Activated CD4-positive, alpha-beta T cell treated with anti-CD3 and anti-CD28 coated beads for 36 hours (primary cell): ENCODE measurements around the gene PDGFD. TPM values are rescaled to one million over a fixed set of nuclear protein-coding genes. Genes with fewer than 3 reads are reported as not detected.
"Not testable (repeated sequence)": the region's sequence is repeated elsewhere in the genome, so short reads cannot be mapped to it uniquely, and the experiment has no call there.

Source experiments
- ATAC-seq: fragments of 200-7000 bp; cut with Tn5 transposase; one replicate; pipeline ENCODE4 v1.10.0; 2021; ENCODE audit warnings: mild to moderate bottlenecking, moderate library complexity
- CTCF ChIA-PET: fragments of 350-600 bp; sonication (Branson Sonifier 250); formaldehyde crosslinking; loops from one replicate; lab custom pipeline; 2021; ENCODE audit warnings: antibody characterized with exemption; lab: Charles Lee
- POLR2A ChIA-PET: fragments of 350-600 bp; sonication (Branson Sonifier 250); formaldehyde crosslinking; loops from one replicate; lab custom pipeline; 2021; ENCODE audit warnings: antibody characterized with exemption, inconsistent platforms; lab: Charles Lee
- DNase-seq: peaks from one replicate; pipeline ENCODE4 v3.0.0-alpha.2; 2020
- H3K27ac Mint-ChIP-seq: one replicate; pipeline ENCODE4 v1.8.0; 2021; ENCODE audit warnings: mixed read lengths
- H3K27me3 Mint-ChIP-seq: one replicate; pipeline ENCODE4 v1.8.0; 2021; ENCODE audit warnings: mixed read lengths
- H3K36me3 Mint-ChIP-seq: one replicate; pipeline ENCODE4 v1.8.0; 2021; ENCODE audit warnings: low read depth, mixed read lengths
- H3K4me1 Mint-ChIP-seq: one replicate; pipeline ENCODE4 v1.8.0; 2021; ENCODE audit warnings: mixed read lengths
- H3K4me3 Mint-ChIP-seq: one replicate; pipeline ENCODE4 v1.8.0; 2021; ENCODE audit warnings: mild to moderate bottlenecking, moderate library complexity, mixed read lengths
- H3K9me3 Mint-ChIP-seq: one replicate; pipeline ENCODE4 v1.8.0; 2021; ENCODE audit warnings: low read depth, mixed read lengths
- intact Hi-C, 2 experiments: fragments of 100-400 bp; cut with DNase I in 1 of 2; cut with micrococcal nuclease in 1 of 2; formaldehyde crosslinking; loops; one replicate each; pipeline versions ENCODE4 v1.14.2 to v1.15.1; 2022 to 2024; cut with DNase I, micrococcal nuclease
- total RNA-seq, 2 experiments: library from RNA; stranded (reverse); gene quantifications; one replicate each; pipeline ENCODE4 v1.2.3, GENCODE V29; 2021

PDGFD gene
- total RNA-seq, 2 experiments from 2014 or later: not detected

DNA sequence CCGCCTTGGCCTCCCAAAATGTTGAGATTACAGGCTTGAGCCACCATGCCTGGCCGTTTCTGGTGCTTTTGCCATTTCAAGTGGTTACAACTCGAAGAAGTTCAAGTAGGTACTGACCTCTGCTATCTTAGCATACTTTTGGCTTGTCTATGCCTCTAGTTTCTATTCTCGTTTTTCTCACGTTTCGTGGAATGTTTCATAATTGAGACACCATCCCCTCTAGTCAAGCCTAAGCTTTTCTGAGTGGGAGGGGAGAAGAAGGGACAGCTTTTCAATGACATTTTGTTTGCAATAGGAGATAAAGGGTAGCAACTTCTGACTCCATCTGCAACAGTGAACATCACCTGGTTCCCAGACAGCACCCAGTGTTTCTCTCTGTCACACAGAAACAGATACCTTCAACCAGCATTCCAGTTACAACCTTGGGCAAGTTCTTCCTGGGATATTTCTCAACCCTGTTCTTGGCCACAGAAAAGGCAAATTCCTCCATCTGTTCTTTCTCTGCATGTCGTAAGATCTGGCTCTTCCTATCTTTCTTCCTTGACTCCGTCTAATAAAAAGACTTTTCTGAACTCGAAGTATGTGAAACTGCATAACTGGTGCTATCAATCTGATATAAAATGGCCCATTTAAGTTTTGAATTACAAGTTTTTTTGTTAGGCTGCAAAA lies 102.0 kb downstream of the PDGFD start:
- intact Hi-C loops: no loop called here
- no peaks in the 10 kb centered on the region for H3K4me1 Mint-ChIP-seq
- CTCF ChIA-PET: no interaction called here
- H3K4me3 Mint-ChIP-seq: no peak overlapping the region
- DNase-seq: no peak
- H3K27ac Mint-ChIP-seq: no peak overlapping the region
- H3K27me3 Mint-ChIP-seq: peaks cover 3% of the 10 kb centered on the region
- H3K9me3 Mint-ChIP-seq: no peaks in the 10 kb centered on the region
- no peaks in the 10 kb centered on the region for H3K36me3 Mint-ChIP-seq
- POLR2A ChIA-PET: no interaction called here
- no peak for ATAC-seq

DNA sequence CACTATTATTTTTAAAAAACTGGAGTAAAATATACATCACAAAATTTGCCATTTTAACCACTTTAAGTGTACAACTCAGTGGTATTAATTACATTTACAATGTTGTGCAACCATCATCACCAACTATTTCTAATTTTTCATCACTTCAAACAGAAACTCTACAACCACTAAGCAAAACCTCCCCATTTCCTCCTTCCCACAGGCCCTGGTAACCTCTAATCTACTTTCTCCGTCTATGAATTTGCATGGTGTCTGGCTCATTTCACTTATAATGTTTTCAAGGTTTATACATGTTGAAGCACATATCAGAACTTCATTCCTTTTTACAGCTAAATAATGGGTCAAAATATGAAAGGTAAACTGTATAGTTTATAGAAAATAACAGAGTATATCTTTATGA lies 103.1 kb downstream of the PDGFD start:
- H3K9me3 Mint-ChIP-seq: no peaks in the 10 kb centered on the region
- H3K4me3 Mint-ChIP-seq: no peak overlapping the region
- DNase-seq (no peak), ATAC-seq (no peak)
- H3K27ac Mint-ChIP-seq: no peak overlapping the region
- H3K4me1 Mint-ChIP-seq: no peaks in the 10 kb centered on the region
- ChIA-PET CTCF (no interaction called here), POLR2A (no interaction called here)
- intact Hi-C loops: no loop called here
- no peaks in the 10 kb centered on the region for H3K36me3 Mint-ChIP-seq
- peaks cover 3% of the 10 kb centered on the region for H3K27me3 Mint-ChIP-seq

DNA sequence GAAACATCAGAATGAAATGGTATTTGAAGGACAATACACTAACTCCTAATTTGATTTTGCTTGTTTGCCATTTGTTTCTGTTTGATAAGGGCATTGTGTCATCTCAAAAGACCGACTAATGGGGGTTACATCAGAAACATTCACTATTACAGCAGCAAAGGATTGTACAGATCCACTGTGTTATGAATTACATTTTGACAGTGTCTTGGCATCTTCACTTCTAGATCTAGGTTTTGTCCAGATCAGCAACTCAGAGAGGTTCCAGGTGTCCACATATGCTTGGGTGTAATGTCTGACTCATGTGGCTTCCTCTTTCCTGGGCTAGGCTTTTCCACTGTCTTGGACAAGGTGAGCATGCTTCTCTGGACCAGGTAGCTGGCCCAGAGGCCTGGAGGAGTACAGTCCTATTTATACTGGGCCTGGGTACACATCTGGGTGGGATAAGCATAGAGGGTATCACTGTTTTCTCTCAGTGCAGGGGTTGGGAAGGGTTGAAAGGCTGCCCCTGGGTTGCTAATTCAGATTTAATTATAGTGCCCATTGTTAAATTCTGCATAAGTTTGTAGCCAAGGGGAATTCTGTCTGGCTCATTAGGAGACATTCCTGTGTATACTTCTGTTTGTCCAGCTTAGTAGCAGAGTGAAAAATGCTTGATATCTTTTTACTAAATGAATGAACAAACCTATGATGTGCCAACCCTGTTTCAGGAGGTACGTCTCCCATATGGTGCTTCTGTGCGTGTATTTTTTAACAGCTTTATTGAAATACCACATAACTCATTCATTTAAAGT lies 103.7 kb downstream of the PDGFD start:
- ATAC-seq: no peak
- no peak for DNase-seq
- no peak overlapping the region for H3K27ac Mint-ChIP-seq
- H3K4me3 Mint-ChIP-seq: no peak overlapping the region
- CTCF ChIA-PET: no interaction called here
- no peaks in the 10 kb centered on the region for H3K4me1 Mint-ChIP-seq
- intact Hi-C loops: no loop called here
- no peaks in the 10 kb centered on the region for H3K9me3 Mint-ChIP-seq
- peaks cover 3% of the 10 kb centered on the region for H3K27me3 Mint-ChIP-seq
- H3K36me3 Mint-ChIP-seq: no peaks in the 10 kb centered on the region
- POLR2A ChIA-PET: no interaction called here

DNA sequence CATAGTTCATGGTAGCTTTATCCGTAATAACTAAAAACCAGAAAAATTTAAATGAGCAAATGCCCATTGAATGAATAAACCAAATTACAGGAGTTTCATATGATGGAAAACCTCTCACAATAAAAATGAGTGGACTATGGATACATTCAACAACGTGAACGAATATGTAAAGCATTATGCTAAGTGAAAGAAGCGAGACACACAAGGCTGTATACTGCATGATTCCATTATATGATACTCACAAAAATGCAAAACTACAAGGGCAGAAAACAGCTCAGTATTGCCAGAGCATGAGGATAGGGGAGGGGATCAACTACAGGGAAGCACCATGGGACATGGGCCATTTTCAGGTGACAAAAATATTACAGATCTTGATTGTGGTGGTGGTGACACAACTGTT lies 105.3 kb downstream of the PDGFD start:
- intact Hi-C loops: no loop called here
- POLR2A ChIA-PET: no interaction called here
- Mint-ChIP-seq H3K36me3 (no peaks in the 10 kb centered on the region), H3K27ac (no peak overlapping the region), H3K9me3 (no peaks in the 10 kb centered on the region), H3K4me1 (no peaks in the 10 kb centered on the region), H3K27me3 (peaks cover 7% of the 10 kb centered on the region), H3K4me3 (no peak overlapping the region)
- DNase-seq (no peak), ATAC-seq (no peak)
- CTCF ChIA-PET: no interaction called here

DNA sequence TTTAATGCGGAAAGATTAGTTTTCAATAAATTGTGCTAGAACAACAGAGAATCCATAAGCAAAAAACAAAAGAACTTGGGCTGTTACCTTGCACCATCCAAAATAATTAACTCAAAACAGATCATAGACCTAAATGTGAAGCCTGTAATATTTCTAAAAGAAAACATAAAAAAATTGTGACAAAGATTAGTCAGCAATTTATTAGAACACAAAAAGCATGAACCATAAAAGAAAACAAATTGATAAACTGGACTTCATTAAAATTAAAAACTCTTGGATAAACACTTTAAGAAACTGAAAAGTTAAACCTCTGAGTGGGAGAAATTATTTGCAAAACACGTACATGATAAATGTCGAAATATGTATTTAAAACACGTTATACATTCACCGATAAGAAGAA lies 106.0 kb downstream of the PDGFD start:
- Mint-ChIP-seq H3K36me3 (no peaks in the 10 kb centered on the region), H3K27me3 (peaks cover 4% of the 10 kb centered on the region), H3K4me1 (no peaks in the 10 kb centered on the region), H3K4me3 (no peak overlapping the region), H3K27ac (no peak overlapping the region), H3K9me3 (no peaks in the 10 kb centered on the region)
- ATAC-seq (no peak), DNase-seq (no peak)
- intact Hi-C loops: no loop called here
- POLR2A ChIA-PET: no interaction called here
- CTCF ChIA-PET: no interaction called here

DNA sequence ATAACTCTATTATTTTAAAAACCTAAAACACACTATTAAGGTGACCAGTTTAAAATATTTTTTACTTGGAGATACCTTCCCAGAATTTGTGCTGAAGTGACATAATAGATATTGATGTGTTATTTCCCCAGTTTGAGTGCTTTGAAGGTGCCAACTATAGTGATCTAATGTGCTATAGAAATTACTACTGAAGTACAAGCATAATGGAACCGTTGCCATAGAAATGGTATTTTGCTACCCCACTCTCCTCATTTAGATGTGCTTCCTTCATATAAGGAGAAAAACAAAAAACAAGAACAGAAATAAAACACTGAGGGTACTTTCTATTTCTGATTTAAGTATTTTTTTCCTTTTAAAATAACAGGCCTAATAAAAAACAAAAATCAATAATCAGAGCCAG lies 108.4 kb downstream of the PDGFD start:
- ChIA-PET POLR2A (no interaction called here), CTCF (interaction anchor here (0.7 kb wide), 1 partner anchor 174 kb away, joined by 3 read pairs; no protein-coding TSS in a partner anchor)
- Mint-ChIP-seq H3K27ac (no peak overlapping the region), H3K4me3 (no peak overlapping the region), H3K27me3 (peaks cover 4% of the 10 kb centered on the region), H3K9me3 (no peaks in the 10 kb centered on the region), H3K36me3 (no peaks in the 10 kb centered on the region), H3K4me1 (no peaks in the 10 kb centered on the region)
- intact Hi-C loops: no loop called here
- ATAC-seq: no peak
- DNase-seq: no peak

DNA sequence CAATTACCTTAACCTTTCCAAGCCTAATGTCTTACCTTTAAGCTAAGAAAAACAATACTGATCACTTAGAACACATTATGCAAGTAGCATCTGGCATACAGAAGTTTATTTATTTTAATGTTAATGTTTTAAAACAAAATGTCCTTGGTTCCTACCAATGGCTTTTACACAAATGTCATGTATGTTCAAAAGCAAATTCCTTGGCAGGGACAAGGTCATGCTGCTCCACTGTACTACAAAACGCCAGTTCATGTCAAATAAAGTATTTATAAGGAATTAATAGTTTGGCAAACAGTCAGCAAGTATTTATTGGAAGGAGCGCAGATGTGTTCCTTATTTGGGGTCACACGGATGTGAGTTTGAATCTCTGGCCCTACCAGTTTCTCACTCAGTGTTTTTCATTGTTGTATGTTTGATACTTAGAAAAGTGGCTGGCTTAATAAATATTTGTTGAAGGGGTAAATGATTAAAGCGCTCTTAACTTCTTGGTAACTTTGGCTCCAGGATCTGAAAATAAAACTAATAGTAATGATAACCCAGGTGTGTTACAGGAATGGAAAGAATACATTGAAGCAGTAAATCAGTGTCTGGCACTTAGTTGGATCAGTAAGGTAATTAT lies 108.9 kb downstream of the PDGFD start:
- Mint-ChIP-seq H3K4me1 (no peaks in the 10 kb centered on the region), H3K36me3 (no peaks in the 10 kb centered on the region), H3K27ac (no peak overlapping the region), H3K27me3 (peaks cover 4% of the 10 kb centered on the region), H3K4me3 (no peak overlapping the region), H3K9me3 (no peaks in the 10 kb centered on the region)
- intact Hi-C loops: no loop called here
- DNase-seq (no peak), ATAC-seq (no peak)
- ChIA-PET CTCF (no interaction called here), POLR2A (no interaction called here)

DNA sequence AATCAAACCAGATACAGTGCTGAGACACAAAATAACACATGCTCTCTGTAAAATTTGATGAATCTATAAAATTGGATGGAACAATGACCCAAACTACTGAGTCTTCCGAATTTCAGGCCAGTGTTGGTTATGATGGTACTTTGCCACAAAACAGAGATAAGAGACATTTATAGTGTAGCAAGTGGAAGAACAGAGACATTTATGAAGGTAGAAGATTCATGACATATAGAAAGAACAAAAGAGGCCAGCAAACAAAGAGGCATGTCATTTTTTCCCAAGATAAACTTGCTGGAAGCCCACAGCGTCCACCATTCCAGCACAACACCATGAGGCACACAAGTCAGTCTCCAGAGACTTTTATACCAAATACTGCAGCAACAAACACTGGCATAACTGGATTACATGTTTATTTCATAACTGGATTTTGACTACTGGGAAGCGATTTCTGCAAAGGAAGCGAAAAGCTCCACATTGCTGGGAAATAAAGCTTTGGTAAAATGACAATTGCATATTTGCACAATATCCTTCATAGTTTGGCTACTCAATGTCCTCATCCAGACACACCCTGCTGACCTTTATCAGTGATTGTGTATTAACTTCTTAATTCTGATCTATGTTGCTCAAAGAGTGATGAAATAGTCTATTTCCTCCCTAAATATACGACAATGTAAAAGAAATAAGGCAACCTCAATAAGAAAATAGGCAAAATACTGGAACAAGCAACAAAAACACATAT lies 110.0 kb downstream of the PDGFD start:
- no peaks in the 10 kb centered on the region for H3K4me1 Mint-ChIP-seq
- H3K27ac Mint-ChIP-seq: no peak overlapping the region
- ATAC-seq (no peak), DNase-seq (no peak)
- H3K4me3 Mint-ChIP-seq: no peak overlapping the region
- no peaks in the 10 kb centered on the region for H3K36me3 Mint-ChIP-seq
- peaks cover 4% of the 10 kb centered on the region for H3K27me3 Mint-ChIP-seq
- POLR2A ChIA-PET: no interaction called here
- intact Hi-C loops: no loop called here
- no peaks in the 10 kb centered on the region for H3K9me3 Mint-ChIP-seq
- CTCF ChIA-PET: no interaction called here

DNA sequence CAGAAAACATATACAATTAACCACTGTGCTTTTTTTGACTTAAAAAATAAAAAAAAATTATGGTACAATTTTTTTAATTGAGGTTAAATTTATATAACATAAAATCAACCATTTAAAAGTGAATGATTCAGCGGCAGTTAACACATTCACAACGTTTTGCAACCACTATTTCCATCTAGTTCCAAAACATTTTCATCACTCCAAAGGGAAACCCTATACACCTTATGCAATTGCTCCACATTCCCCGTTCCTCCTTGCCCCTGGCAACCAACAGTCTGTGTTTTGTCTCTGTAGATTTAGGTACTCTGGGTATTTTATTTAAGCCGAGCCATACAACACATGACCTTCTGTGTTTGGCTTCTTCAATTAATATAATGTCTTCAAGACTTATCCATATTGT lies 112.2 kb downstream of the PDGFD start:
- Mint-ChIP-seq H3K36me3 (no peaks in the 10 kb centered on the region), H3K4me1 (no peaks in the 10 kb centered on the region), H3K27ac (no peak overlapping the region), H3K27me3 (peaks cover 4% of the 10 kb centered on the region), H3K9me3 (no peaks in the 10 kb centered on the region), H3K4me3 (no peak overlapping the region)
- CTCF ChIA-PET: no interaction called here
- DNase-seq (no peak), ATAC-seq (no peak)
- intact Hi-C loops: no loop called here
- POLR2A ChIA-PET: no interaction called here

DNA sequence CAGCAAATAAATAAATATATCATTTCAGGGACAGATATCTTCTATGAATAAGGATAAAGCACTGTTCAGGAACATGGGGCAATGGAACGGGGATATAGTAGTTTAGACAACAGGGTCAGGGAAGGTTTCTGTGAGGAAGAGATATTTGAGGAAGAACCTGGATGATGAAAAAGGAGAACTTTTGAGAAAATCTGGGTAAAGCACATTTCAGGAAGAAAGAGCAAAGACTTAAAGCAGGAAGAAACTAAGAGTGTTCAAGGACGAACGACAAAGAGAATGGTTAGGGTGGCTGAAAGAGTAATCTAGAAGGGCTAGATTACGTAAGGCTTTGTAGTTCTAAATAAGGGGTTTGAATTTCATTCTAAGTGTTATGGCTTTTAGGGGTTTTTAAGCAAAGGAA lies 114.8 kb downstream of the PDGFD start:
- Mint-ChIP-seq H3K4me1 (no peaks in the 10 kb centered on the region), H3K27me3 (no peaks in the 10 kb centered on the region), H3K27ac (no peak overlapping the region), H3K36me3 (no peaks in the 10 kb centered on the region), H3K9me3 (no peaks in the 10 kb centered on the region), H3K4me3 (no peak overlapping the region)
- ChIA-PET POLR2A (no interaction called here), CTCF (no interaction called here)
- intact Hi-C loops: no loop called here
- no peak for DNase-seq
- no peak for ATAC-seq

DNA sequence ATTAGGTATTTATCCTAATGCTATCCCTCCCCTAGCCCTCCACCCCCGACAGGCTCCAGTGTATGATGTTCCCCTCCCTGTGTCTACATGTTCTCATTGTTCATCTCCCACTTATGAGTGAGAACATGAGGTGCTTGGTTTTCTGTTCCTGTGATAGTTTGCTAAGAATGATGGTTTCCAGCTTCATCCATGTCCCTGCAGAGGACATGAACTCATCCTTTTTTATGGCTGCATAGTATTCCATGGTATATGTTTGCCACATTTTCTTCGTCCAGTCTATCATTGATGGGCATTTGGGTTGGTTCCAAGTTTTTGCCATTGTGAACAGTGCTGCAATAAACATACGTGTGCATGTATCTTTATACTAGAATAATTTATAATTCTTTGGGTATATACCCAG lies 117.1 kb downstream of the PDGFD start:
- intact Hi-C loops, POLR2A ChIA-PET, H3K4me3 Mint-ChIP-seq, CTCF ChIA-PET, ATAC-seq, H3K9me3 Mint-ChIP-seq, H3K27me3 Mint-ChIP-seq, H3K27ac Mint-ChIP-seq, H3K36me3 Mint-ChIP-seq, H3K4me1 Mint-ChIP-seq, DNase-seq: not testable (repeated sequence)
